Stimulated activated CD8-positive, alpha-beta memory T cell treated with anti-CD3 and anti-CD28 coated beads, Interleukin-12 subunit alpha, Interleukin-12 subunit beta, amount 100 ng/mL, for 1 hour (primary cell): ENCODE results near the gene PXYLP1.

ENCODE experiments used
- DNase-seq: peaks from one replicate; pipeline ENCODE4 v3.0.0-alpha.2; 2020; ENCODE audit warnings: low read depth

Gene PXYLP1

DNA sequence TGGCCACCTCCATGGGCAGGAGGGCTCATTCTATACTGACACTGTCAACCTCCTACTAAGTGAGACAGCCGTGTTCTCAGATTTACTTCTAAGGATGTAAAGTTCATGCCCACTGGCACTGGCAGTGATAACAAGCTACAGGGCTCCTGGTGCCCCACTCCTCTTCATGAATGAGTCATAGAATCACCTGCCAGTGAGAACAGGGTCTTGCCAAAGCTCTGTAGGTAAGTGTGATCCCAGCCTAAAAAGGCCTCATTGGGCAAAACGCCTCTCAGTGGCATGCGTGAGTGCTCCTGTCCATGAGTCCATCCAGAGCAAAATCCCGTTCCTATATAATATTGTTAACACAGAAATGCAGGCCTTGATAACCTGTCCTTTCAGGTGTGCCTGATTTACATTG is 17.4 kb downstream of the PXYLP1 start:
- DNase-seq: no peak

DNA sequence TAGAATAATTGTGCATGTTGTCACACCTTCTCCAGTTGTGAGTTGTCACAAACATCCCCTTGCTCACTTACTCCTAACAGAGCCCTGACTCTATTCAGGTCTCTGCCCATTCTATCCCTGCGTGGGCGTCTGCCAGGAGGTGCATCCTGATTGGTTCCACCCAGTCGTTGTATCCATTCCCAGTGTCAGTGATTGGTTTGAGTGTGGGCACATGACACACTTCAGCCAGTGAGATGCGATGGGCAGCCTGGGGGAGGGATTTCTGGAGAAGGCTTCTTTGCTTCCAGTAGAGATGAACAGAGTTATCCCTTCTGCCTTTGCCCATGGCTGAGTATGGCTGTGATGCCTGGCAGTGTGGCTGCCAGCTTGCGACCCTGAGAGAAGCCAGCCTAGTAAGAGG is 18.7 kb downstream of the PXYLP1 start:
- no peak for DNase-seq

DNA sequence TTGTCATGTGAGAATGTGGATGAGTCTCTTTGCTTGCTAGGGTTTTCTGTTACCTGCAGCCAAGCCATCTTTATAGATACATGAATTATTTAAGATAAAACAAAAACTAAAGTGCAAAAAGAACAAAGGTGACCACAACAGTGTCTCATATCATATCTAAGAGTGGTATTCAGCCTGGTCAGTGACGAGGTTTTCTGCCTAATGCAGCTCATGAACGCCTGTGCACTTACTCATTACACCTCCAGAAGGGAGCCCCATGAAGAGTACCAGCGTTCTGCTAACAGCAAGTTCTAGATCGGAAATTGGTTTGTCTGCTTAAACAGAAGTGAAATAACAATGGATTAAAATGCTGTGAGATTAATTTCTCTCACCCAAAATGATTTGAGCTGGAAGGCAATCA is 19.2 kb downstream of the PXYLP1 start:
- DNase-seq: no peak

DNA sequence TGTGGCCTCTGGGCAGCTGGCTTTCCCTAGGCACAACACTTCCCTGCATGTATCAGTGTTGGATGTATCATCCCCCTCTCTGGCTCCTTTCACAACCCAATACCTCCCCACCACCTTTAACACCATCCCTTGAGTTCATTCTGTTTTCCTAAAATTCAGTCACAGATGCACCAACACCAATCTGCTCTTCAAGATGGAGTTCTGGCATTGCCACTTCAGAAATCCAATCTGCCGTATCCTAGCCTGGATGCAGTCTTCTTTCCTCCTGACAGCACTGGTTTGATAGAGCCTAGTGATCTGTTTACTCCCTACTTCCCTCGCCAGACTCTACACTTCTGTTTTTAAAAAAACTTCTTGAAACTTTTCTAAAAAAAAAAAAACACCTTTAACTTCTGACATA is 21.7 kb downstream of the PXYLP1 start:
- no peak for DNase-seq

DNA sequence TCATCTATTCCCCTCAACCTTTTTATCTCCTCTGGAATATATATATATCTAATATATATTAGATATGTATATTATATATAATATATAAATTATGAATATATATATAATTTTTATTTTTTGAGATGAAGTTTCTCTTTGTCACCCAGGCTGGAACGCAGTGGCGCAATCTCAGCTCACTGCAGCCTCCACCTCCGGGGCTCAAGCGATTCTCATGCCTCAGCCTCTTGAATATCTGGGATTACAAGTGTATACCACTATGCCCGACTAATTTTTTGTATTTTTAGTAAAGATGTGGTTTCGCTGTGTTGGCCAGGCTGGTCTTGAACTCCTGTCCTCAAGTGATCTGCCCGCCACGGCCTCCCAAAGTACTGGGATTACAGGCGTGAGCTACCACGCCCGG is 22.2 kb downstream of the PXYLP1 start:
- no peak for DNase-seq

DNA sequence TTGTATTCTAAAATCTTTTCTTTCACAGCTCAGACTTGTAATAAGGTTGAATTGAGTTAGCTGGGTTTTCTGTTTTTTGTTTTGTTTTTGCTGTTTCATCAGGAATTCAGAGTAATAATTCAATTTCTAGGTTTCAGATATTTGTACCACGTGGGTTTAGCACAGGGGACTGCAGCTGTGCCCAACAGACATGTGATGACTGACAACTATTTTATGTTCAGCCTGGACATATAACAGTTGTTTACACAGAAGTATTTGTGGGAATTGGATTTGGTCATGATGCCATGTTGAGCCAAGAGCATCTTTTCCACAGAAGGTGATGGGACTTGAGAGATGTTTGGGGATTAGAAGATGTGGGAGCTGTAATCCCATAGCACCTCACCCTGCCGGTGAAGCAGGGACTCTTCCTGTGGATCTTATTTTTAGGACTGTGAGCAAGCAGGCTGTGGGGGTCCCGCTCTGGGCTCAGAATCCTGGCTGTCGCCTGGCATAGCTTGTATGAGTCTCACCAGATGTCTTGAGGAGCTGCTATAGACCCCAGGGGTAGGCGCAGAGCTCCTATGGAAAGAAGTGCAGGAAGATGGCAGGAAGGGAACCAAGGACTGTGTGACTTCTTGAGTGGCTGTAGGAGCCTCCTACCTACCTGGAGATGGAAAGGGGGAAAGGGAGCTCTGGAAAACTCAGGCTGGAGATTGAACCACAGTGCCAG is 23.7 kb downstream of the PXYLP1 start:
- no peak for DNase-seq

DNA sequence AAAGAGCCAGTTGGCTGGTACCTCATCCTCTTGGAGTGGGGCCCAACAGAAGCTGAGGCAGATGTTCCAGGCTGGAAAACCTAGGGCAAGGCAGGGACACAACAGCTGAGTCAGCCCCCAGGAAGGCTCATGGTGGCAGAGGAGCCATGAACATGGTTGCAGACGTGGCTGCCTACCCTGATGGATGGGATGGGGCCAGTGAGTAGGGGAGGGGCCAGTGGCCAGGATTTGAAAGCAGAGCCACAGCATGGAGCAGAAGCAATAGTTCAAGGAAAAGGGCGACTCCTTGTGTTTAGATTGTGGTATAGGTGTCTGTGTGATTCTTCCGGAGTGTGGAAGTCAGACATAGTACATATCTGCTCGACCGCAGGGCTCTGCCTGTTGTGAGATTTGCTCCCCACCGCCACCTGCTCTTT is 24.2 kb downstream of the PXYLP1 start:
- DNase-seq: no peak

DNA sequence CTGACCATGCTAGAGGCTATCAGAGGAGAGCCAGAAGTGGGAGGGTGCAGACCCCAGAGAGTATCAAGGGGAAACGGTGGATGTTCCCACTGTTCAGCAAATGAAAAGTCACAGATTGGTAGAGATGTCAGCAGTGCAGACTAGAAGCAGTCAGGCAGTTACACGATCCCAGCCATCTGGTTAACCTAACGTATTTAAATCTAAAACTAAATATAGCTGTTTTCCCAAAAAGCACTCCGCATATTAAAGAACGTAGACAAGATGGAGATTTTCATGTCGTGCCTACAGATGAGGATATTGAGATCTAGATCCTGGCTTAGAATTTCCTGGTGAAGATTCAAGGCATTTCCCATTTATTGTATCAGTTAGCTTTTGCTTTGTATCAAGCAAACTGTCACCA is 25.2 kb downstream of the PXYLP1 start:
- DNase-seq: no peak

DNA sequence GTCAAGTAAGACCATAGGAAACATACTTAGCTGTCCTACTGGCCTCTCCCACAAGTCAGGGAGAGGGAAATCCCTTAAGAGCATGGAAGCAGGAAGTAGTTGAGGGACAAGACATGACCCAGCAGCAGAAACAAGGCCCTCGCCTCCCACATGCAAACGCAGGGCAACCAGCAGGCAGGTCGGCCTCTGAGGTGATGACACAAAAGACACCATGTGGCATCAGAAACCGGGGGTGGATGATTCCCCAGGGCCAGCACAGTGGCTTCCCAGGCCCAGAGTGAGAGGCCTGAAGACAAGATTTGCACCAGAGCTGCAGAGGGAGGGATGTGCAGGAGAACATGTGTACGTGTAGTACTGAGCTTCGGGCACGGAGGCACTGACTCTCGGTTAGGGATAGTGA is 26.3 kb downstream of the PXYLP1 start:
- no peak for DNase-seq

DNA sequence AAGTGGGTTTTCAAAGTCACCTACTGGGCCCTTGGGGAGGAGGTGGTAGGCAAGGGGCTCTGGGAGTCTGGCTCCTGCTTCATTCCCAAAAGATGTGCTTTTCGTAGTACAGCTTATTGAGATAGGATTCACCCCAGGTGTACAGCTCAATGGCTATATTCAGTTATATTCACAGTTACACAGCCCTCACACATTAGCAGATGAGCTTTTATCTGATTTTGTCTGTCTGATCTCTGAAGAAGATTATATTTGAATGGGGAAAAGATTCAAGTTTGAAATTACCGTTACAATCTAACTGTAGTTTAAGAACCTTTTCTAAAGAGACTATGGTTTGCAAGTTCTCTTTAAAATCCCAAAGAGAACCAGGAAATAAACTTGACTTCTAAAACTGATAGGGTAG is 27.3 kb downstream of the PXYLP1 start:
- DNase-seq: no peak

DNA sequence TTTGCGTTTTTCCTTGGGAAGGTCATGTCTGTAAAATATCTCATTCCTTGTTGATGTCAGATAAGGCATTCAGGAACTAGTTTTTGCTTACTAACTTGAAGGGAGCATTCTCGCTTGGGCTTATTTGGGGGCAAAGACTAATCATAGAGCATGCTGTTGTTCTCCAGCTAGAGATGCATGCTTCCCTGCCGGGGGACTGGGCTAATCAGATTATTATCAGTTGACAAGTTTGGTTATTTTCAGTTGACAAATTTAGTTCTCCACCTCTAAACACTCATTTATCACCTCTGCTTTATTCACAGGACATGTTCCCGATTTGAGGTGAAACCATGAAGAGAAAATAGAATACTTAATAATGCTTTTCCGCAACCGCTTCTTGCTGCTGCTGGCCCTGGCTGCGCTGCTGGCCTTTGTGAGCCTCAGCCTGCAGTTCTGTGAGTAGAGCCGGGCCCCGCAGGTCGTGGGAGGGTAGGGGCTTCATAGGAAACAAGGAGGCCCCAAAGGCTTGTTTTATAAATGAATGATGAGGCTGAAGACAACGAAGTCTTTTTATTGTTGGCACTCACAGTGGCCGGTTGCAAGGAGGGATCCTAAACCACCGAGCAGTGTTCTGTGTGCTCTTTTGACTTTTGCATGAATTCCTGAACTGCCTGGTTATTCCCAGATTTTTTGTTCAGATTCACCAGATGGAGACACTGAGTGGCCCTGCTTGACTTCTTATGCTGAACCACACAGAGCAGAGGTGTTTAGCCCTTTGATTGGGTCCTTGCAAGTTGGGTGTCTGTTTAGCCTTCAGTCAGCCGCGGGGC is 28.4 kb downstream of the PXYLP1 start:
- no peak for DNase-seq

DNA sequence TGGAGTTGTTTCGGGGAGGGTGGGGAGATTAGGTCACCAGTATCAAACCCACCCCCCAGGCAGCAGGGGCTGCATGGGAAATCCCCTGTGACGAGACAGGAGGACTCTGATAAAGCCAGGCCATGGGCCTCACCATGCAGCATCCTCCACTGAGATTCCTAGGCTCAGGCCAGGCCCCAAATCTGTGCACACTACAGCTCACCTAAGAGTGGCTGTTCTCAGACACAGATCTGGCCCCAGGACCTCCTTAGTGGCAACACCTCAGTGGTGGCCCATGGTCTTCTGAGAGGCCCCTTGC is 29.0 kb downstream of the PXYLP1 start:
- no peak for DNase-seq

DNA sequence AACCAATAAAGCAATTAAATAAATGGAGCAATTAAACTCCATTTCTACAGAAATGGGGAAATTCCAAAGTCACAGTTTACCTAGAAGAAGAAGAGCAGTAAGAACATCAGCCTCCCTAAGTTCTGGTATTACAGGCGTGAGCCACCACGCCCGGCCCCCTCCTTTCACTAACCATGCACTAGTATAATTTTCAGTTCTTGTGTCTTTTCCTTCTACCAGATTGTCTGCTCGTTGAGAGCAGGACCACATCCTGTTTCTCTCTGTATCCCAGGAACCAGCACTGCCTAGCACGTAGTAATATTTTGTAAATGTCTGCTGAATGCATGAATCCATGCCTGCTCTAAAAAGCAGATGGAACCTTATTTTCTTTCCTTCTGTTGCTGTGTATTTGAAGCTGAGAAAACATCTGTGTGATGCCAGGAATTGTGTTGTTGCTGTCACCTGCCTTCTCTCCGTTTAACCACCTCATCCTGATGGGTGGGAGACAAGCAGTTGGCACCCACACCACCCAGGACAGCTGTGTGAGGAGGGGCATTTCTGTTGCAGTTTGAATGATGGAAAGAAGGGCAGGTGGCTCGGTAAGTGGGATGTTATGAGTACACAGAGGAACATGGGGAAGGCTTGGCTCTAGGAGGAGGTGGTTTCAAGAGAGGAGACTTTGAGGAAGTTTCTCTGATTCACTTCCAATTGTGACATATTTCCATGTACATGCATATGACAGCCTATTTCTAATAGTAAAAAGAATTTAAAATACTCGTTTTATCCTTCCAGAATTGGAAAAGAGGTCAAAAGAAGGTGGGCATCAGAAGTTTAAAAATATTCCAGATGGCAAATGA is 30.1 kb downstream of the PXYLP1 start:
- DNase-seq: no peak

DNA sequence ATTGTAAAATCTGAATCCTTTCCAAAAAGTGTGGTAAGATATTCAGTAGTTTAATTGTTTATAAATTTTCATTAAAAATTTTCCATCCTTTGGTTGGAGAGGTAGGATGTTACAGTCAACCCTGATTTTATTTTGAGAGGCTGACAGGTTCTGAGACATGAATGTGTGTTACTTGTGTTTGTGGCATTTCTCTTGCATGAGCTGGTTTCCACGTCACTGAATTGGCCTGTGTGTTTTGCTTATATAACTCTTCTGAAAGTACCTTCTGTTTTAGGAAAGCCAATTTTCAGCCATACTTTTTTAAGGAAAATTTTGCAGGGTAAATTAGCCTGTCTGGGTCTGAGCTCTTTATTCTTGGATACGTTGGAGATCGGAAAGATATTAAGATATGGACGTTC is 30.7 kb downstream of the PXYLP1 start:
- no peak for DNase-seq

DNA sequence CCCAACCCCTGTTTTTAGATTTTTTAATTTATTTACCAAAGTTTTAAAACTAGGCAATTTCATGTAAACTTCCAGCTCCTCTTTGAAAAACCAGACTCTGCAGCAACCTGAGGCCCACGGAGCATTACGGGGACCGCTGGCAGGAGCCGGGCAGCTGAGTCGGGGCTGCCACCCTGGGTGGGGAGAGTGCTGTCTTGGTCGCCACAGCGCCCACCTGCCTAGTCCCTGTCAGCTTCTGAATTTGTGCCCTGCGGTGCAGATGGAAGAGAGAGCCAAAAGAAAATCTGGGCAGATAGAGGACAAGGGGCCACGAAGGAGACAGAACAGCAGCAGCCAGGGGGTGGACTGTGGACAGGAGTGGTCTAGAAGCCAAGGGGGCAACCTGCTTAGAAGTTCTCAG is 34.6 kb downstream of the PXYLP1 start:
- no peak for DNase-seq

DNA sequence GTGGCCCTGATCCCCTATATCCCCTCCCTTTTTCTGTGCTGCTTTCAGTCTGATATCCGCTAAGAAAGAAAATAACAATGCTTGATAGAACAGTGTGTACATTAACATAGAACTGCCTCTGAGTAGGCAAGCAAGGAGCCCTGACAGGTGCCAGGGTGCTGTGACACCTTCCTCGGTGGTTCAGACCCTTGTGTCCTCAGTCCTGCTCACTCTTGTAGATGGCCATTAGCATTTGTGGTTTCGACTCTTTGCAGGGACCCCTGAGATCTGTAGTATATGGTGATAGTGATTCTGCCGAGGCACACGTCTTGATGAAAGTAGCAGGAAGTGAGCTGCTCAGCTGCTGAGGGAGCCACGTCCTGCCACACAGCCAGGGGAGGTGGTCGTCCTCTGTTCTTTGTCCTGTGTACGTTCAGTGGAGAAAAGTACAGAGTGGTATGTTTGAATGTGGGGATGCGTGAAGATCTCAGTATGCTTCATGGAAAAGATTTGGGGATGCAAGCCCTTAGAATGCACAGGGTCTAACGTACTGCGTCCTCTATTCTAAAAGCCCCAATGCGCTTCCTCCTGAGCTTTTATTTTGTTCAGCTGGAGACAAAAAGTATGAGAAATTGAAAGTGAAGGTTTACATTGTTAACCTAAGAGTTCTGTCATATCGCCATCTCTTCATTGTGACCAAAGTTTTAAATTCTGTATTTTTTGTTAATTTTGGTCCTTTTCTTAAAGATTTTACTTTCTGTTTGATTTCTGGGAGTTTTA is 35.4 kb downstream of the PXYLP1 start:
- no peak for DNase-seq

DNA sequence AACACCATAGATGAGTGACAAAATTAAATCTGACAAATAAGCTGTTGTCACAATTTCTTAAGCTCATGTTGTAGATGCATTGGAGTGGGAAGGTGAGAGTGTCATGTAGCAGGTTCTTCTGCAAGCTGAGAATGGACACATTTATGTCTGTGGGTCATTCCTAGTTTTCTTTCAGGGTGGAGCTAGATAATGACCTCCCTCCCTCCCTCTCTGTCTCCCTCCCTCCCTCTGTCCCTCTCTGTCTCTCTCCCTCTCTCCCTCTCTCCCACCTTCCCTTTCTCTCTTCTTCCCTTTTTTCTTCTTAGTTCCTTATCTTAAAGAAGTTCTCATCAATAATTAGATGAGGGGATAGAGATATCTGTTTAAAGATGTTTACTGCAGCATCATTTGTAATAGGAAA is 36.0 kb downstream of the PXYLP1 start:
- no peak for DNase-seq

DNA sequence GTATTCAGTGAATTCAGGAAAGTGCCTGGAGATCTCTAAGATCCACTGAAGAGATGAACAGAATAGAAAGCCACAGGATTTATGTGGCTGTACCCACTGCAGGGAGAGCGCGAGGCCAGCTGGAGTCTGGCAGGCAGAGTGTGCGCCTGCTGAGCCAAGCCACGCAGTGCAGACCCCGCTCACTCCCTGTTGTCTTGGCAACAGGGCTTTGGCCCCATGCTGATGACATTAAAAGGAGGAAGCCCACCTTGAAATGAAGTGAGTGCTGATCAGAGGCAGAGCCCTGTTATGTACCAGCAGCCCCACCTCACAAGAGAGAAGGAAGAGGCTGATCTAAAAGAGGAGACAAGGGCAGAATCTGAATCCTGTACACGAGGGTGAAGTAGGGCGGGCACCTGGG is 36.7 kb downstream of the PXYLP1 start:
- DNase-seq: no peak

DNA sequence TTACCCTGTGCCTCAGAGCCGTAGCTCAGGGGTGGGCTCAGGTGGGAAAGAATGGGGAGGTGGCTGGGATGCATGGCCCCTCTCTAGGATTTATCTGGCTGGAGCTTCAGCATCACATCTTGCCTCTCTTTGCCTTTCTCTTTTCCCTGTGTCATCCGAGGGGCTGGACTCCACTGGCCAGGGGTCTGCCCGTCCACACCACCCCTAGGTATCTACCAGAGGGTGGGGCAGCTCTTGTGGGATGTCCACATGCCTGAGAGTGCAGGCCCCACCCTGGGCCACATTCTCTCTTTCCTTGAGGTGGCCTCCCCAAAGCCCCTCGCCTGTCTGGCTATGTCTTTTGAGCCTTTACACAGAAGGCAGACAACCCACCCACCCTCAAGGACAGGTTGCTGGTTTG is 37.2 kb downstream of the PXYLP1 start:
- no peak for DNase-seq

DNA sequence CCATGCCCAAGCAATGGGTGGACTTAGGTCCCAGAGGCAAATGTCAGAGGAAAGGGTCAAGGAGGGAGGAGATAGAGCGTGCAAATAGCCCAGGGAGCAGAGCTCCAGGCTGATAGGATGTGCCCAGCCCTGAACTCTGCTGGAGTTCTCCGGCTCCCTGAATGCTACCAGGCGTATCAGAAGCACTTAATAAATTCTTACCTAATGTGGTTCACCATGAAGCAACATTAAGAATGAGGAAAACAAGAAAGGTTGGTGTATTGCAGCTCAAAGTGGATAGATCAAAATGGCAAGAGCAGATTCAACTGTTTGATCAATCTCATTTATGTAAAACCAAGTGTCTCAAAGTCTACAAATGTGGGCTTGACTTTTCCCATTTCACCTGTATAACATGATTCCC is 38.3 kb downstream of the PXYLP1 start:
- no peak for DNase-seq

DNA sequence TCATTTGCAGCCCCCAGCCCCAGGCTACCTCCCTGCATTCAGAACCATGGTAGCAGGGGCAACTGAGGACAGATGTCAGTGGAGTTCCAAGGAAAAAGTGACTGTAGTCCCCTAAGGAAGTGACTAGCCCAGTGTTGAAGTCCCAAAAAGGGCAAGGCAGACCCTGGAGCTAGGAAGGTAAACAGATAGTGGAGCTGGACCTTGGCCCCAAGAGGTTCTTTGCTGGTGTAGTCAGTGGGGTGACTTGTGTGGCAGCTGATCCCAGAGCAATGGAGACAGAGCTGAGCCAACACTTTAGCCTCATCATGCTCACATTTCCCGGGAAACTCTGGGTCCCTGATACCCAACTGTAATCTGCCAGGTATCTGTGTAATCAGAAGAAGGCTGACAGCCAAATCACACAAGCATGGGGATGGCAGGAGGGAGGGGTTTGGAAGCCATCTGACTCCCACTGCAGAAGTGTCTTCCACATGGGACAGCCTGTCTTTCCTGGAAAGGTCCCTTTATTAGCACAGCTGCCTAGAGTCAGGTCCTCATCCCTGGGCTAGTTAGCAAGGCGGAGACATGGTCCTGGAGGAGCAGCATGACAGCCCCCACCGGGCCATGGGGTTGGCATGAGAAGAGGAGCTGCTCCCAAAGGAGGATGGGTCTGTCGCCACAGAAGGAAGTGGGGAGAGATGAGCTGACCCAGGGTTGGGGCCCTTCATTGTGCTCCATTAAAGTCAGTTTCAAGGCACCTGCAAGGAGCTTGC is 39.8 kb downstream of the PXYLP1 start:
- DNase-seq: no peak
